DND-41 (cell line): ENCODE data around the gene SH3GLB1.

ENCODE experiments used
- EZH2 ChIP-seq: IDR thresholded peaks from 3 replicates; pipeline ENCODE4 v1.6.1; 2012; ENCODE audit warnings: borderline replicate concordance, low read depth, mild to moderate bottlenecking, moderate library complexity, low read length, inconsistent platforms; ENCODE audit not compliant: severe bottlenecking
- TF ChIP-seq, protein P1 (sequence below): IDR thresholded peaks from 2 replicates; pipeline ENCODE4 v1.5.1; 2012; ENCODE audit warnings: borderline replicate concordance, low read length, moderate library complexity, mild to moderate bottlenecking; ENCODE audit not compliant: poor library complexity, severe bottlenecking; ENCODE audit errors: extremely low read depth

DNA sequence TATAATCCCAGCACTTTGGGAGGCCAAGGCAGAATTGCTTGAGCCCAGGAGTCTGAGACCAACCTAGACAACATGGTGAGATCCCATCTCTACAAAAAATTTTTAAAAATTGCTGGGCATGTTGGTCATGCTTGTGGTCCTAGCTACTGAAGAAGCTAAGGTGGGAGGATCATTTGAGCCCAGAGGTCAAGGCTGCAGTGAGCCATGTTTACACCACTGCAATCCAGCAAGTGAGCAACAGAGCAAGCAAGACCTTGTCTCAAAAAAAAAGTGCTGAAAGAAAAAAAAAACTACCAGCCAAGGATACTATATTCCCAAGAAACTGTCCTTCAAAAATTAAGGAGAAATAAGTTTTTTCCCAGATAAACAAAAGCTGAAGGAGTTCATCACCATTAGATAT lies 78.1 kb downstream of the SH3GLB1 start:
- TF ChIP-seq, protein P1, sequence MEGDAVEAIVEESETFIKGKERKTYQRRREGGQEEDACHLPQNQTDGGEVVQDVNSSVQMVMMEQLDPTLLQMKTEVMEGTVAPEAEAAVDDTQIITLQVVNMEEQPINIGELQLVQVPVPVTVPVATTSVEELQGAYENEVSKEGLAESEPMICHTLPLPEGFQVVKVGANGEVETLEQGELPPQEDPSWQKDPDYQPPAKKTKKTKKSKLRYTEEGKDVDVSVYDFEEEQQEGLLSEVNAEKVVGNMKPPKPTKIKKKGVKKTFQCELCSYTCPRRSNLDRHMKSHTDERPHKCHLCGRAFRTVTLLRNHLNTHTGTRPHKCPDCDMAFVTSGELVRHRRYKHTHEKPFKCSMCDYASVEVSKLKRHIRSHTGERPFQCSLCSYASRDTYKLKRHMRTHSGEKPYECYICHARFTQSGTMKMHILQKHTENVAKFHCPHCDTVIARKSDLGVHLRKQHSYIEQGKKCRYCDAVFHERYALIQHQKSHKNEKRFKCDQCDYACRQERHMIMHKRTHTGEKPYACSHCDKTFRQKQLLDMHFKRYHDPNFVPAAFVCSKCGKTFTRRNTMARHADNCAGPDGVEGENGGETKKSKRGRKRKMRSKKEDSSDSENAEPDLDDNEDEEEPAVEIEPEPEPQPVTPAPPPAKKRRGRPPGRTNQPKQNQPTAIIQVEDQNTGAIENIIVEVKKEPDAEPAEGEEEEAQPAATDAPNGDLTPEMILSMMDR, result no peak
- TF ChIP-seq EZH2, result no peak
